GM10266 (cell line): ENCODE data around the gene FAM89A.

Experiments used
- DNase-seq: peaks from one replicate; pipeline ENCODE4 v3.0.0; 2012; ENCODE audit errors: extremely low spot score
- TF ChIP-seq, protein P1 (sequence below): IDR thresholded peaks from 2 replicates; pipeline ENCODE4 v1.5.1; 2012; ENCODE audit warnings: mild to moderate bottlenecking, low read depth; ENCODE audit not compliant: control insufficient read depth, insufficient read depth; ENCODE audit errors: missing control alignments

The FAM89A gene

DNA sequence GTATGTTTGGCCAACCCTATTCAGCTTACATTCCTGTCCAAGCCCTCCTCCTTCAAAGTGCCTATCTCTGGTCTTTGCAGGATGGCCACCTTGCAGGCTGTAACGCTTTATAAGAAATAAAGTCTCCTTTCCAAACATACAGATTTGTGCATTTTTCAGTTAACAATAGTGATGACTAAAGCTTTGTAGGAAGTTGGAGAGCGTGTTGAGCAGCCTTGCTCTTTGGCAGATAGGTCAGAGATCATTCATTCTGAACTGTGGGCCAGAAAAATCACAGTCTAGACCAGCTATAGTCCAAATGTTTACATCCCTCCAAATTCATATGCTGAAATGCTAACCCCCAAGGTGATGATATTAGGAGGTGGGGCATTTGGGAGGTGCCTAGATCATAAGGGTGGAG is 34.0 kb upstream of the FAM89A start:
- DNase-seq: no peak
- TF ChIP-seq, protein P1, sequence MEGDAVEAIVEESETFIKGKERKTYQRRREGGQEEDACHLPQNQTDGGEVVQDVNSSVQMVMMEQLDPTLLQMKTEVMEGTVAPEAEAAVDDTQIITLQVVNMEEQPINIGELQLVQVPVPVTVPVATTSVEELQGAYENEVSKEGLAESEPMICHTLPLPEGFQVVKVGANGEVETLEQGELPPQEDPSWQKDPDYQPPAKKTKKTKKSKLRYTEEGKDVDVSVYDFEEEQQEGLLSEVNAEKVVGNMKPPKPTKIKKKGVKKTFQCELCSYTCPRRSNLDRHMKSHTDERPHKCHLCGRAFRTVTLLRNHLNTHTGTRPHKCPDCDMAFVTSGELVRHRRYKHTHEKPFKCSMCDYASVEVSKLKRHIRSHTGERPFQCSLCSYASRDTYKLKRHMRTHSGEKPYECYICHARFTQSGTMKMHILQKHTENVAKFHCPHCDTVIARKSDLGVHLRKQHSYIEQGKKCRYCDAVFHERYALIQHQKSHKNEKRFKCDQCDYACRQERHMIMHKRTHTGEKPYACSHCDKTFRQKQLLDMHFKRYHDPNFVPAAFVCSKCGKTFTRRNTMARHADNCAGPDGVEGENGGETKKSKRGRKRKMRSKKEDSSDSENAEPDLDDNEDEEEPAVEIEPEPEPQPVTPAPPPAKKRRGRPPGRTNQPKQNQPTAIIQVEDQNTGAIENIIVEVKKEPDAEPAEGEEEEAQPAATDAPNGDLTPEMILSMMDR: no peak

DNA sequence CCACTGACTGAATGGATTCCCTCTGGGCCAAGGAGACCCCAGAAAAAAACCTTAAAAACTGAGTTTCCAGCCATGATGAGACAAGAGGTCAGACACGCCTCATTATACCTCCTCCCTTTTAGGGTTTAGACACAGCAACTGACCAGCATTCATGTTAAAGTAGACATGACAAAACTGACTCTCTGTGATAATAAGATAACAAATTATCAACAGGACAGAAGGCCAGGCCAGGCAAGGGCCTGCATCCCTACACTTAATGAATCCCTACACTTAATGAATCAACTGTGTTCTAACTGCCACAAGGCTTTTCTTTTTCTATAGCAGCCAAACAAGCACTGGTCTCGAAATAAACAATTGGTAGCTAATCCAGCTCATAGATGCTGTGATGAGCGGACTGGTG is 33.3 kb upstream of the FAM89A start:
- TF ChIP-seq, protein P1: no peak
- no peak for DNase-seq

DNA sequence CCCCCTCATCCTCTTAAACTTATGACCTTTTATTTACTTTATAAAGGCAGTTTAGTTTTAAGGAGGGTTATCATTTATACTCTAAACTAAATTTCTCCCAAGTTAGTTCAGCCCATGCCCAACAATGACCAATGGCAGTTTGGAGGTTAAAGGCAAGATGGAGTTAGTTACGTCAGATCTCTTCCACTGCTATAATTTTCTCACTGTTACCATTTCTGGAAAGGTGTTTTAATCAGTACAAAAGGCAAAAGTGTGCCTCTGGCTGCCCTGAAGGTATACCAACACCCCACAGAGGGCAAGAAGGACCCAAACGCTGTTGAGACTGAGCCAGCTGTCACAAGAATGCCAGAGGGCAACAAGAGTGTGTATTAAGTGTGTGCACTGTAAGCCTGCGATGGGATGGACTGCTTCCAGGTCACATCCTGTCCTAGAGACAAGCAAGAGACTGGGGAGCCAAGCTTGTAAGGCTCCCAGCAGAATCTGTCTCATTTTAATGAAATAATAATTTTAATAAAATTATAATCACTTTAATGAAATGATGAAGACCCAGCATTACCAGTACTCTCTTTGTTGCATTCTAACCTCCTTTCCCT is 32.5 kb upstream of the FAM89A start:
- TF ChIP-seq, protein P1: no peak
- DNase-seq: no peak

DNA sequence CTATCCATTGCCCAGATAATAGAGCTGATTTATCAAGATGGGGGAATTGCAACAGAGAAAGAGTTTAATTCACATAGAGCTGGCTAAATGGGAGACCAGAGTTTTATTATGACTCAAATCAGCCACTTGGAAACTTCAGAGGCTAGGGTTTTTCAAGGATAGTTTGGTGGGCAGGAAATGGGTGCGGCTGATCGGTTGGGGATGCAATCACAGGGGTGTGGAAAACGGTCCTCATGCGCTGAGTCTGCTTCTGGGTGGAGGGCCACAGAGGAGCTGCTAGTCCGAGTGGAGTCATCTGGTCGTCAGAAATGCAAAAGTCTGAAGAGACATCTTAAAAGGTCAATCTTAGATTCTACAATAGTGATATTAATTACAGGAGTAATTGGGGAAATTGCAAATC is 32.0 kb upstream of the FAM89A start:
- no peak for DNase-seq
- TF ChIP-seq, protein P1: no peak

DNA sequence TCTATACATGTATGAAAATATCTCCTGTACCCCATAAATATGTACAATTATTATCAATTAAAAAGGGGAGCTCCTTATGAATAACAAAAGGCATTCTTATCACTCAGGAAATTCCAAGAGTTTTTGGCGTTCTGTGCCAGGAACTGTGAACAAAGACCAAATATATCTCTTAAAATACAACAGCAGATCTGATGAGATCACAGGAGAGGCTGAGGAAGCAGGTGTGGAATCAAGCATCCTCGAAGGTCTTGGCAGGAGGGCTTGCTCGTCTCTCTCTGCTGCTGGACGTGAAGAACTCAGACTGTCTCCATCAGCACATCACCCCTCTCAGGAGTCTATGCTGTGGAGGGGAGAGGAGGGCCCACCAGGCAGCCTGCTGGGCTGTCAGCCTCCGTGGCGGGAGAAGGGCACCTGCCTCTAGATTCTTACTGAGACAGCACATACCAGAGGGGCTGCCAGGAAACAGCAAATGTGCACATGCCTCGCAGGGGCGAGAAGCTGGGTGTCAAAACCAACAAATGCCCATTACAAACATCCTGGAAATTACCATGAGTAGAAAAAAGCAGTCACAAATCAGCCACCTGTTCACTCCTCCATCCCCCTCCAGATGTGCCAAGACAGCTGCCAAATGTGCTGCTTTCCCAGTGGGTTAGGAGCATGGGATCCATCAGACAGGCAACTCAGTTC is 30.8 kb upstream of the FAM89A start:
- no peak for DNase-seq
- TF ChIP-seq, protein P1: no peak

DNA sequence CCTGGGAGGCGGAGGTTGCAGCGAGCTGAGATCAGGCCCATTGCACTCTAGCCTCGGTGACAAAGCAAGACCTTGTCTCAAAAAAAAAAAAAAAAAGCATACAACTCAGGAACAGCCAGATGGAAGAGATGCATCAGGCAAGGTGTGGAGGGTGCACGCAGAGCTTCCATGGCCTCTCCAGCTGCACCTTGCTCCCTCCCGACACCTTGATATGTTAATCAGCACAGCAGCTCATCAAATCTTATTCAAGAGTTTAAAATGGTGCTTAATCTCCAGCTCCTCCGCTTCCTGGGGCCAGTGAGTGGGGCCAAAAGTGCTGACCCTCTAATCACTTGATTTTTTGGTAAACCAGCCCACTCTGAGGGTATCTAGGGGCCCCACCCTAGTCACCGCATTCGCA is 29.3 kb upstream of the FAM89A start:
- TF ChIP-seq, protein P1: no peak
- no peak for DNase-seq

DNA sequence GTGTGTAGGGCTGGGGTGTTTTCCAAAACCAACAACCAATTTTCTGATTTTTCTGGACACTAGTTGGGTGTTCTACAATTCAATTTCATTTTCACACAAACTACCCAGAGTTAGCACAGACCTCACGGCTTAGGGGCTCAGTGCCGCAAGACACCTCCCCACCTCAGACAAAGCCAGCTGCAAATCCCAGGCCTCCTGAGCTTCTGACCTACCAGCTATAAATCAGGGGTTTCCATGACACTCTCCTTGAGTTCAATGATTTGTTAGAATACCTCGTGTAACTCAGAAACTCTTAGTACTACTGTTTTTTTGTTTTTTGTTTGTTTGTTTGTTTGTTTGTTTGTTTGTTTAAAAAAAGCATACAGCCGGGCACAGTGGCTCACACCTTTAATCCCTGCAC is 28.7 kb upstream of the FAM89A start:
- no peak for DNase-seq
- TF ChIP-seq, protein P1: no peak
